Measurements from ENCODE around the gene L3MBTL1.

The L3MBTL1 gene

DNA sequence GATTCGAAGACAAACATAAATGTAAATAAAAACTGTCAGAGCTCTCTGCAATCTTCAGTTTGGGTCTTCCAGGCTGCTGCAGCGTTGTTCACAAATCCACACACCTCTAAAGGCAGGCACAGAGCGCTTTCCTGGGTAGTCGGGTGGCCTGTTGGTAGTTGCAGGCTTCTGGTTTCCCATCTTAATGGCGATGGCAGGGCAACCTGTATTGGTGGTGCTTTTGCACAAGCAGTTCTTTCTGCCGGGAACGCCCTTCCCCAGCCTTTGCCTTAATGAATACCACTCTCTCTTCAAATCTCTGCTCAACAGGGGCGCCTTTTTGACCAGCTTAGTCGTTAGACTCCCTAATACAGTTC lies 82.5 kb downstream of the L3MBTL1 start:
- DNase-seq (ENCODE audit: low read depth in 2 of 2): peak in 1 of 2 donors; percentile 2

DNA sequence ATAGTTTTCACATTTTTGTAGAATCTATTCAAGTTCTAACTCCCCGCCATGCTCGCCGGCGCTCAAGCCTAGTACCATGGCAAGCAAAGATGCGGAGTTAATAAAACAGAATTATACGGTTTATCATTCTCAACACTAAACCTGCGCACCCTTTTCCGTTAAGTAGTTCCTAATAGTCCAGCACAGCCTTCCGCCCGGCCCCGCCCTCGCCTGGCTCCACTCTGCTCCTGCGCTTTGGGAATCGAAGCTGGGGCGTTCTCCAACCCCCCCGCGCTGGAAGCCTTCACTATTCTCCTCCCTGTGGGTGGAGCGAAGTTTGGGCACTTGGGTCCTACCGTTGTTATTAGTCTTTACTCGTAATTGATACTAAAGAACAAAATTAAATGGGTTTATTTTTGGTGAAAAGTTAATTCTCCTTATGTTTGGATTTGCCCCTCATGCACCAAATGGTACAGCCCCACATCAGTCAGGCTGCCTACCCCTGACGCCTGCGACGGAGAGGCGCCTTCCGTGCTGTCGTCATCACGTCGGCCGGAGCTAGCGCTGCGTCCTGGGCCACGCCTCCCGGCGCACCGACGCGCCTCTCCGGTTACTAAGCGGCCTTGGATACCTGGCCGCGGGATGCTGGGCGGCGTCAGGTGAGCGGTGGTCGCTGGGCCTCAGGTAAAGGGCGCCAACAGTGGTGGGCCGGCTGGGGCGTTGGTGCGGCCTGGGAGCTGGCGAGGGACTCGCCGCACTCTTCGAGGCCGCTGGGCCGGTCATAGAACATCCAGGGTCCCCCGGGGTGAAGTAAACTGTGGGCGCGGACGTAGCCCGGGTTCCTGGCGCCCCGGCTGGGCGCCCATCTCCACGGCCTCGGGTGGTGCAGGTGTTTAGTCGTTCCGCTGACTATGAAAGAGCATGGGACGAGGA lies 83.2 kb downstream of the L3MBTL1 start, which contains the start of gene IFT52:
Gene IFT52 (plus strand): TSS at position 546 of the 912 bp plus-strand sequence. CDS start 3,762 bp downstream, outside the sequence.
- peak; percentile 74 to 85 for DNase-seq (ENCODE audit: low read depth in 2 of 2)

Data from stimulated activated CD4-positive, alpha-beta T cell treated with anti-CD3 and anti-CD28 coated beads, Interleukin-15, amount 100 ng/mL, for 48 hours (primary cell).